22Rv1 (cell line): ENCODE results near the gene ELK1.

Source experiments
- ZFX ChIP-seq: fragments of 450-650 bp; IDR thresholded peaks from 2 replicates; pipeline ENCODE4 v1.6.1; 2017; ENCODE audit warnings: antibody characterized with exemption, borderline replicate concordance
- TF ChIP-seq, protein P1 (sequence below): fragments of 450-650 bp; IDR thresholded peaks from 2 replicates; pipeline ENCODE4 v1.5.1; 2017; ENCODE audit warnings: mild to moderate bottlenecking

DNA sequence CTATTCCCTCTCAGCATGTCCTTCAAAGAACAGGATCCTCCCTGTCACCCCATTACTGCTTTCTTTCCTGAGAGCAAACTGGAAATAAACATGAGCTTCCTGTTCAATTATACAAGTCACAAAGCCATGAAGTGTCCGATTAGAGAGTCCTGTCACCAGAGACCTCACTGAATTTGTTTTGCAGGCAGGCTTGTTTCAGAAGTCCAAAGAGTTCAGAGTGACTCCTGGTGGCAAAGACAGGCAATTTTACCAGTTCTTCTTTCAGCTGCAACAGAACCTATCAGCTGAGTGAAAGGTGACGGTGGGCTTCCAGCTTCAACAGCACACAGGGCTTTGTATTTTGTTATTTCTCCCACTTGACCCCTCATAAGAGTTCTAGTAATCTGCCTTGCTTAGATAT is 6.4 kb downstream of the ELK1 start:
- TF ChIP-seq, protein P1, sequence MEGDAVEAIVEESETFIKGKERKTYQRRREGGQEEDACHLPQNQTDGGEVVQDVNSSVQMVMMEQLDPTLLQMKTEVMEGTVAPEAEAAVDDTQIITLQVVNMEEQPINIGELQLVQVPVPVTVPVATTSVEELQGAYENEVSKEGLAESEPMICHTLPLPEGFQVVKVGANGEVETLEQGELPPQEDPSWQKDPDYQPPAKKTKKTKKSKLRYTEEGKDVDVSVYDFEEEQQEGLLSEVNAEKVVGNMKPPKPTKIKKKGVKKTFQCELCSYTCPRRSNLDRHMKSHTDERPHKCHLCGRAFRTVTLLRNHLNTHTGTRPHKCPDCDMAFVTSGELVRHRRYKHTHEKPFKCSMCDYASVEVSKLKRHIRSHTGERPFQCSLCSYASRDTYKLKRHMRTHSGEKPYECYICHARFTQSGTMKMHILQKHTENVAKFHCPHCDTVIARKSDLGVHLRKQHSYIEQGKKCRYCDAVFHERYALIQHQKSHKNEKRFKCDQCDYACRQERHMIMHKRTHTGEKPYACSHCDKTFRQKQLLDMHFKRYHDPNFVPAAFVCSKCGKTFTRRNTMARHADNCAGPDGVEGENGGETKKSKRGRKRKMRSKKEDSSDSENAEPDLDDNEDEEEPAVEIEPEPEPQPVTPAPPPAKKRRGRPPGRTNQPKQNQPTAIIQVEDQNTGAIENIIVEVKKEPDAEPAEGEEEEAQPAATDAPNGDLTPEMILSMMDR: no peak
- no peak for TF ChIP-seq ZFX
